GM12878 (cell line): ENCODE measurements around the gene CCDC178.

ENCODE experiments used
- CTCF ChIP-seq, 3 experiments: IDR thresholded peaks in 2 of 3; conservative IDR thresholded peaks in 1 of 3; 2 replicates each; pipeline ENCODE4 v1.5.1; 2011; ENCODE audit warnings: low read depth in 3 of 3, low read length in 3 of 3, mild to moderate bottlenecking in 3 of 3, control low read depth in 2 of 3, moderate library complexity in 2 of 3, inconsistent platforms in 1 of 3, mixed read lengths in 1 of 3; ENCODE audit not compliant: control insufficient read depth in 2 of 3, insufficient read depth in 1 of 3; ENCODE audit errors: extremely low read depth in 1 of 3
- TAF1 ChIP-seq: IDR thresholded peaks from 2 replicates; pipeline ENCODE4 v1.6.1; 2011; ENCODE audit warnings: mild to moderate bottlenecking, low read depth, low read length, borderline replicate concordance

- TF ChIP-seq TAF1, result no peak
- TF ChIP-seq CTCF (IDR thresholded peaks at IDR 0.05 in 2 of 3, conservative IDR thresholded peaks at IDR 0.05 in 1 of 3; ENCODE audit: control insufficient read depth in 2 of 3, extremely low read depth in 1 of 3, insufficient read depth in 1 of 3, low read depth in 3 of 3, low read length in 3 of 3), result no peak
These were observed 124.4 kb downstream of the CCDC178 start for GRCh38 chr18:33316146-33316587.
